NCI-H446 (cell line): ENCODE data around the gene SOCS2.
"Not testable (repeated sequence)": the region's sequence is repeated elsewhere in the genome, so short reads cannot be mapped to it uniquely, and the experiment has no call there.

Experiments
- DNase-seq, 2 experiments: peaks; one replicate each; lab custom pipeline; 2025; lab: John Stamatoyannopoulos, UW

SOCS2 gene

DNA sequence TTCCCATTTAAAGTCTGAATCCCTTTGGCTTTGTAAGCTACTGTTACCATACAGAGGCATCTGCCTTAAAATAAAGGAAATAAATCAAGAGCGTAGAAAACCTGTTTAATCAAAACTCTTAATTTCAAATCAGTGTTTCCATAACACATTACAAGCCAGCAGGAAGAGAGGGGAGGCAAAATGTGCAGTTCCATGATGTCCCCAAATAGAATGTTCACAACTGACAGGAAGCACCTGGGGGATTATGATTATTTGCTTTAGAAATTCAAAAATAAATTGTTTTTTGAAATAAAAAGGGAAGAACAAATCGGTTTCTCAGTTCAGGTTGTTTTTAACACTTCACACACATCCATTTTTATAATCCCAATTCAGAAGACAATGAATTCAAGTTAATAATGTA is 21.4 kb downstream of the SOCS2 start:
- DNase-seq = peak in 1 of 2 experiments; percentile 36

DNA sequence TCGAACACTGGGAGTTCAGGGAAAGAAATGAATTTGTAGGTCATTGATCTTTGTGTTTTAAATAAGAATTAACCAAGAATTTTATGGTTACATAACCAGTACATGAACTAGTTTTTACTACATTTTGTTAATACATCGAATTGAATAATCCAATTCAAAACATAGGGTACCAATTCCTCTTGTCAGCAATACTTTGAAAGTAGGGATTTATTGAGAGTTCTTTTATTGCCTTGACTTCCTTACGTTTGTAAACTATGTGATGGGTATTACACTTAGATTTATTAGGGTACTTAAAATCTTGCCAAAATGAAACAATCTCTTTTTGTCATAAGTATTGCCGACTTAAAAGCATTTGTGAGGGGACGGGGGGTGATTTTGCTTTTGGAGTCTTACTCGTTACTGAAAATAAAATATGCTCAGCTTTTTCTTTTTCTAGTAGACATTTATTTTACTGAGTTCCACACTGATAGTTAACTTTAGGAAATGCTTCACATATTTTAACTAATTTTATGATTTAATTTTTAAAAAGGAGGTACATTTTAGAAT is 22.4 kb downstream of the SOCS2 start:
- no peak for DNase-seq

- DNase-seq = peak; percentile 27 to 51
Observed at GRCh38 chr12:93595351-93595750, 22.9 kb downstream of the SOCS2 start.

GRCh38 chr12:93597608-93598007 is 25.1 kb downstream of the SOCS2 start:
- no peak for DNase-seq

DNA sequence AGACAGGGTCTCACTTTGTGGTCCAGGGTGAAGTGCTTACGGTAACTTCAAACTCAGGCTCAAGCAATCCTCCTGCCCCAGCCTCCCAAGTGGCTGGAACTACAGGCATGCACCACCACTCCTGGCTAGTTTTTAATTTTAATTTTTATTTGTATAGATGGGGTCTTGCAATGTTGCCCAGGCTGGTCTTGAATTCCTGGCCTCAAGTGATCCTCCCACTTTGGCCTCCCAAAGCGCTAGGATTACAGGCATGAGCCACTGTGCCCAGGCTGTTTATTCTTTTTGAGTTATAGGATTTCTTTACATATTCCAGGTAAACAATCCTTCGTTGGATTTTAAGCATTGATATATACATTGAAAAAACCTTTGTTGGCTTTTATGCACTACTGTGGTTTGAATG is 26.7 kb downstream of the SOCS2 start:
- no peak for DNase-seq

GRCh38 chr12:93601591-93601990 is 29.1 kb downstream of the SOCS2 start:
- DNase-seq = no peak

DNA sequence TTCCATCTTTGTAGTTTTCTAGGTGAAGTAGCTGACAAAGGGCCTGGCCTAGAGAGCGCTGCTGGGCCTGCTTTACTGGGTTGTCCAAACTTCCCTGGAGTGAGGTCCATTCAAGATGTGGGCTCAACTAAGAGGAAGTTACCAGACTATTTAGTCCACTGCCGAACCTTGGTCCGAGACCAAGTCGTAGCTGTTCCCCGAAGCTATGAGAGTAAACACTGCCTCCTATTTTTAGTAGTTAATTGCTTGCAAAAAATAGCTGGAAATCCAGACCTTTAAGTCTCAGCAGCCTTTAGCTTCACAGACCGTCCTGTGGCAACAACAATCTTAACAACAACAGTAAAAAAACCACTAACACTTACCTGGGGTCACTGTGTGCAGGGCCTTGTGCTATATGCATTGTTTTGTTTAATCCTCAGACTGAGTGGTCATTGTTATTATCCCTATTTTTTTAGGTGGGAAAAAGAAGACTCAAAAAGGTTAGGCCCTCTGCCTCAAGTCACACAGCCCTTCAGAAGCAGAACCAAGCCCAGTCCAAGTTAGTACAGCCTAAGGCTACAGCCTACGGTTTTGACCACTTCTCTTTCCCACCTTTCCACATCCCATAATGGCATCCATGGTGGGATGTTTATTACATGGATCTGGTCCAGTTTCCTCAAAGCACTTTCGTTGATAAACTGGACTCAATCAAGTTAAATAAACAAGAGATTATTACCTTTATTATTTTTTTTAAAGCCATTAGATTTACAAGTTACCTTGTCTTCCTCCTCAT is 30.6 kb downstream of the SOCS2 start:
- DNase-seq = no peak

GRCh38 chr12:93603762-93604161 is 31.3 kb downstream of the SOCS2 start:
- DNase-seq = peak in 1 of 2 experiments; percentile 13

GRCh38 chr12:93608313-93608712 is 35.8 kb downstream of the SOCS2 start:
- no peak for DNase-seq

- DNase-seq = no peak
Observed at GRCh38 chr12:93609281-93610192, 37.1 kb downstream of the SOCS2 start.

GRCh38 chr12:93612776-93613175 is 40.3 kb downstream of the SOCS2 start:
- DNase-seq = no peak

DNA sequence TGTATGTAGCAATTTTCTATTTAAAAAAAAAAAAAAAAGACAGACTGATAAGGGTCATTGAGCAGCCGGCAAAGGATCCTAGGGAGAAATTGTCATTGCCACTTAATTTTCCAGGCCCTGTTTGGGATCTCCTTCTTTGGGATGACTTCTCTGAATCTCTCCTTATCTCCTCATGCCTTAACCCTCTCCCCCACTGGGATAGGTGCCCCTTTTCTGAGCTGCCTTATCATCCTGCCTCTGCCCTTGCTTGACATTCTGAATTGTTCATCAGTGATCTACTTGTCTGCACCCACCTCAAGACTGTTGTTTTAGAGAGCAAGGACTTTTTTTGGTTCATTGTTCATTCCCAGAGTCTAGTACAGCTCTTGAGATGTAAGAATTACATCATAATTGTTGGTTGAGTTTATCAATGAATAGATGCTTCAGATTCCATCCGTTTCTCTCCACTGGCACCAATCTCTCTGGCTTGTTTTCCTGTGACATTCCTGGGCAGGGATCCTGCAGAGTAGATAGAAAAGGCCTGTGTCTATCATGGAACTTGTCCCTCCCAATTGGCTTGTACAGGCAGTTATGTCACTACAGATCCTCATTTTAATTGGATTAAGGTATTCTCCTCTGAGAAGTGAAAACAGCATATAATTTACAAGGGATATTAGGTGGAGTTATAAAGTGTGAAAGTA is 42.6 kb downstream of the SOCS2 start:
- DNase-seq = no peak

- no peak for DNase-seq
Observed at GRCh38 chr12:93616584-93617101, 44.2 kb downstream of the SOCS2 start.

DNA sequence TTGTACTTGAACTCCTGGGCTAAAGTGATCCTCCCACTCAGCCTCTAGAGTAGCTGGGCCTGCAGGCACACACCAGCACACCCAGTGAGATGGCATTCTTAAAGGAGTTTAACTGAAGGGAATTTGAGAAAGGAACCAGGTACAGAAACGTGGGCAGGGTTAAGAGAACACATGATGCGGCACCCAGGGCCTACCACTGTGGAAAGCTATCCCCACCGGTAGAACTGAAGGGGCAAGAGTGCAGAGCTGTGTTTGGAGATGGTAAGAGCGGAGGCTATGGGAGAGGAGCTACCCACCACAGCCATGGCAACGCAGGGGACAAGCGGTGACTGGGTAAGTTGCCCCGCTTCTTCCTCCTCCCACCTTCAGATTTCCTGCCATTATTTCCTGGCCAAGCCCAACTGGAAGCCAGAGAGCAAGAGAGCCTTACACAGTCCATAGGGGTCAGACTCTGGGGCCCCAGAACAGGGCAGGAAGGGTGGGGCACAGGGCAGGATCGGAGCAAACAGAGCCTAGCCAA is 46.5 kb downstream of the SOCS2 start:
- DNase-seq = no peak

DNA sequence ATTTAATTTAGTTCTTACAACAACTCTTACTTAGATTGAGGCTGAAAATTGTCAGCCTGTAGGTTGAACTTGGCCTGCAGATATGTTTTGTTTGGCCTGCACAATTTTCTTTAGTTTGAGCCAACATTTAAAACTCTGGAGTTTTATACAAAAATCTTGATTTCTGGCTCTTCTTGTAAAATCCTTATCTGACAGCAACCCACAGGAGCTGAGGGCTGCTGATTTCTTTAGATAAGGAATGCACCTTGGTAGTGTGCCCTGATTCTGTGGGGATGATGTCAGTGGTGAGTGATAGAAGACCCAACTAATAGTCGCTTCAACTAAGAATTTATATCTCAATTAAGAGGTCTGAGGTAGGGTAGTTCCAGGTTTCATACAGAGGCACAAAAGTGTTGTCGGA is 49.5 kb downstream of the SOCS2 start:
- no peak for DNase-seq

GRCh38 chr12:93622485-93622884 is 50.0 kb downstream of the SOCS2 start:
- DNase-seq = peak in 1 of 2 experiments; percentile 7

DNA sequence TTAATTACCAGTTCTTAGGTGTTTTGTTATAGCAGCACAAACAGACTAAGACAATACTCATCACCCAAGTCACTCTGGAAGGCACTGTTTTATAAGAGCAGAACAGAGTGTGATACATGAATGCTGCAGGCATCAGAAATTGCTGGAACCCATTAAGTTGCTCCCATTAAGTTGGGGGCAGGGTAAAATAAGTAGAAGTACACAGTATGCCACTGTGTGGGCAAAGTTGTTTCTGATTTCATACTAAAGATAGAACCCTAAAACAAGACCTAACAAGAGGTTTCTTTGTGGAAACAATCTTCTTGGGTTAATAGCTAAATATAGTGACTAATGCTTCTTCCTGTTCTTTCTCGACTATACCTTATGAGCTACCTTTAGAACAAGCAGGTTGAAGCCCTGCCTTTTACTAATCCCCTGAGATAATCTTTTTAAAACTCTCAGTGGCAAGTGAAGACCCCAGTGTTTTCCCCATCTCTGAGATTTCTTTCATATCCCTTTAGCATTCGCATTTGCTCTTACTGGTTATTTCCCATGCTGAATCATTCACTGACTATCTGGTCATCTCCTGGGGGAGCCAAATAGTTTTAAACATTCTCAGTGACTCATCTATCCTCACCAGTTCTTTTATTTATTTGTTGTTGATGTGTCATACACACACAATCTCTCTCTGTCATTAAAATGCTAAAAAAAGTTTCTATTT is 52.3 kb downstream of the SOCS2 start:
- DNase-seq = no peak

DNA sequence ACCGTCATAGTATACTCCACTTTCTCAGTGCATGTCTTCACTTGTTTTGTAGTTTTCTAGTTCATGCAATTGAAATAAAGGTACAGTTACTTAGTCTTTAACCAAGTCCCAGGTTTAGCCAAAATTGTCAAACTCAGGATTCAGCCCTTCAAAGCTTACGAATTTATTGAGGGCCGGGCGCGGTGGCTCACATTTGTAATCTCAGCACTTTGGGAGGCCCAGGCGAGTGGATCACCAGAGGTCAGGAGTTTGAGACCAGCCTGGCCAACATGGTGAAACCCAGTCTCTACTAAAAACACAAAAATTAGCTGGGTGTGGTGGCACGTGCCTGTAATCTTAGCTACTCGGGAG is 52.8 kb downstream of the SOCS2 start:
- DNase-seq = not testable (repeated sequence)

DNA sequence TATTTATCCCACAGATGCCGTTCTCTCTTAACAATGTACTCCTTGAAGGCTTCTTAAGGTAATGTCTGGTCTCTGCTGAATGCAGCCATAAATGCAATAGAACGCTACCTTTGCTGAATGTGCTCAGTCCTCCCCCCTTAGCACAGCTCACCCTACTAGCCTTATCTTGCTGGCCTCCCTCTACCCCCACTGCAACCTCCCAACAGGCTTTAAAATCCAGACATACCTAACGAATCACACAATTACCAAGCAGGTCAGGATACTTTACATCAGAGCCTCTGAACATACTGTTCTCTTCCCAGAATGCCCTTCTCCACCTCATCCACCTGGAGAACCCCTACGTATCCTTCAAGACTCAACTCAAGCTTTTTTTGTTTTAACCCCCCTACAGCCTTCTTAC is 53.7 kb downstream of the SOCS2 start:
- no peak for DNase-seq
